ENCODE measurements around the gene STIM1.

STIM1 gene

GRCh38 chr11:3820971-3821370, 34.5 kb upstream of the STIM1 start:
- Histone ChIP-seq H3K36me3 (replicated peaks) (peaks cover 3% of the 10 kb centered on the region), H3K4me3 (ENCODE audit: low read depth, low read length) (no peak overlapping the region), H3K27ac (no peak overlapping the region), H3K27me3 (replicated peaks) (no peaks in the 10 kb centered on the region)
- DNase-seq: no peak
- in situ Hi-C loops (cut with HindIII; ENCODE audit: low pct_ligation_motif_present, low sequenced_read_pairs): no loop called here
- no peak for TF ChIP-seq CTCF (IDR thresholded peaks at IDR 0.05; ENCODE audit: low read depth, low read length, missing control alignments)

- no peak for TF ChIP-seq CTCF (IDR thresholded peaks at IDR 0.05; ENCODE audit: low read depth, low read length, missing control alignments)
- DNase-seq: no peak
- H3K27me3 ChIP-seq (replicated peaks): no peaks in the 10 kb centered on the region
- no peak overlapping the region for H3K4me3 ChIP-seq (ENCODE audit: low read depth, low read length)
- no peak overlapping the region for H3K27ac ChIP-seq
- peaks cover 15% of the 10 kb centered on the region for H3K36me3 ChIP-seq (replicated peaks)
- in situ Hi-C loops (cut with HindIII; ENCODE audit: low pct_ligation_motif_present, low sequenced_read_pairs): no loop called here
Observed at GRCh38 chr11:3822312-3822711, 33.2 kb upstream of the STIM1 start.

- H3K27ac ChIP-seq: no peak overlapping the region
- no peak overlapping the region for H3K4me3 ChIP-seq (ENCODE audit: low read depth, low read length)
- peak; percentile 70 for DNase-seq
- in situ Hi-C loops (cut with HindIII; ENCODE audit: low pct_ligation_motif_present, low sequenced_read_pairs): no loop called here
- peaks cover 24% of the 10 kb centered on the region for H3K36me3 ChIP-seq (replicated peaks)
- no peak for TF ChIP-seq CTCF (IDR thresholded peaks at IDR 0.05; ENCODE audit: low read depth, low read length, missing control alignments)
- no peaks in the 10 kb centered on the region for H3K27me3 ChIP-seq (replicated peaks)
Observed at GRCh38 chr11:3823303-3823702, 32.2 kb upstream of the STIM1 start.

GRCh38 chr11:3823762-3824506, 31.5 kb upstream of the STIM1 start:
- peaks cover 24% of the 10 kb centered on the region for H3K36me3 ChIP-seq (replicated peaks)
- H3K27me3 ChIP-seq (replicated peaks): no peaks in the 10 kb centered on the region
- H3K4me3 ChIP-seq (ENCODE audit: low read depth, low read length): no peak overlapping the region
- no peak for DNase-seq
- in situ Hi-C loops (cut with HindIII; ENCODE audit: low pct_ligation_motif_present, low sequenced_read_pairs): no loop called here
- H3K27ac ChIP-seq: no peak overlapping the region
- TF ChIP-seq CTCF (IDR thresholded peaks at IDR 0.05; ENCODE audit: low read depth, low read length, missing control alignments): no peak

GRCh38 chr11:3824714-3825472, 30.6 kb upstream of the STIM1 start:
- H3K27me3 ChIP-seq (replicated peaks): no peaks in the 10 kb centered on the region
- H3K27ac ChIP-seq: no peak overlapping the region
- peaks cover 30% of the 10 kb centered on the region for H3K36me3 ChIP-seq (replicated peaks)
- no peak overlapping the region for H3K4me3 ChIP-seq (ENCODE audit: low read depth, low read length)
- in situ Hi-C loops (cut with HindIII; ENCODE audit: low pct_ligation_motif_present, low sequenced_read_pairs): loop anchor here (25.0 kb wide), 1 partner anchor 237 kb away; no protein-coding TSS in a partner anchor
- TF ChIP-seq CTCF (IDR thresholded peaks at IDR 0.05; ENCODE audit: low read depth, low read length, missing control alignments): peak; percentile 69
- peak; percentile 47 for DNase-seq

All from brain microvascular endothelial cell (primary cell).